NCI-H82 treated with DMSO at 0.1 percent for 48 hours (cell line): ENCODE measurements around the gene GRID1.

Experiments
- DNase-seq: peaks from one replicate; lab custom pipeline; 2025; ENCODE audit not compliant: unreplicated experiment; lab: John Stamatoyannopoulos, UW

The GRID1 gene

DNA sequence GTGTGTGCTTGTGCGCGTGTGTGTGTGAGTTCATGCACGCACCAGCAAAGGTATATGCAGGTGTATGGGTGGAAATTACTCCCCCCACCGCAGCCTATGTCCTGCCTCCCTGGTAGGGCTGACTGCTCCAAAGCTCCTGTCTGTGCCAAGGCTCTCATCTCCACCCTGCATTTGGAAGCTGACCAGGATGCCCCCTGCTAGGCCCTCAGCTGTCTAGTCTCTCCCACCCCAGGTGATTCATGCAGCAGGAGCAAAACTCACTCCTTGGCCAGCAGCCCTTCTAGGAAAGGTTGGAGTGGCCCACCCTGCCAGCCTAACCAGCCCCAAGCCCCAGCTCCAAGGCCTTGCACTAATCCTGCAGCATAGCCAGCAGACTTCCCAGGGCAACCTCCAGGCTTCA lies 148.4 kb downstream of the GRID1 start:
- no peak for DNase-seq

DNA sequence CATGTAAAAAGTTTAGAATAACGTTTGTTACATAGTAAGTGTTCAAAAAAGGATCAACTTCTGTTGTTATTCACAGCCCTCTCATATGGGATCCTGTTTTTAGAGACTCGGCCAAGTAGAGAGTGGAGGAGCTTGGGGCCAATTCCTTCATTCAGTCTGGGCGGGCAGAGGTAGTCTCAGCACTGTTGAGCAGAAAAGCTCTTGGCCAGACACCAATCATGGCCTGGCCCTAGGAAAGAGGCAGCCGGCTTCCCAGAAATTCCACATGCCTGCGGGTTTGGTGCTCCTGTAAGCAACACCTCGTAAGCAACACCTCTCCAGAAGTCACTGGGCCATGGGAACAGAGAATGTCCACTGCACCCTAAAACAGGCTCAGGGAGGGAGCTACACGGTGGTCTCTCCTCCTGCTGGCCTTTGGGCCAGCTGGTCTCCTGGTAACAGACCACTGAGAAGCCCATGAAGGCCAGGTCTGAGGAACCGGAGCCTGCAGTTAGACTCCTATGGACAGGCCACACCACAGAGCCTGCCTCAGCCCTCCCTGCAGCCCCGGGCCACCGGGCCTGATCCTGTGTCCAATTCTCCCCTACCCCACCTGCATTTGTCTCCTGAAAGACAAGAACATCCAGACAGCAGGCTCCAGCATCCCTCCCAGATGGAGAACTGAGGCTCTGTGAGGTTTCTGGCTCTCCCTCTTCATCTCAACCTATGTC lies 149.1 kb downstream of the GRID1 start:
- DNase-seq: no peak

DNA sequence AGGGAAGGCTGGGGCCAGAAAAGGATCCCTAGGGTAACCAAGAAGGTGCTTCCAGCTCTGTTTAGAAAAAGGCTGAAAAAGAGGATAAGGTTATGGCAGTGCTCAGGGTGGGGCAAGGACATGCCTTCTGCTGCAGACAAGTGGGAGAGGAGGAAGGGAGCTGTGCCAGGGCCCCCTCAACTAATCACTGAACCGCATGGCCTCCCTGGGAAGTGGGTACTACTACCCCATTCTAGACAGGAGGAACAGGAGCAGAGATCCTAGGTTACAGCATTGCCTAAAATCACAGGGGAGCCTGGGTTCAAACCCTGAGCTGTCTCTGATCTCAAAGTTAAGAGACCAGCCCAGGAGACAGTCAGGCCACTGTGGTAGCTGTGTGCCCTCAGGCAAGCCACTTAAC lies 149.7 kb downstream of the GRID1 start:
- no peak for DNase-seq

DNA sequence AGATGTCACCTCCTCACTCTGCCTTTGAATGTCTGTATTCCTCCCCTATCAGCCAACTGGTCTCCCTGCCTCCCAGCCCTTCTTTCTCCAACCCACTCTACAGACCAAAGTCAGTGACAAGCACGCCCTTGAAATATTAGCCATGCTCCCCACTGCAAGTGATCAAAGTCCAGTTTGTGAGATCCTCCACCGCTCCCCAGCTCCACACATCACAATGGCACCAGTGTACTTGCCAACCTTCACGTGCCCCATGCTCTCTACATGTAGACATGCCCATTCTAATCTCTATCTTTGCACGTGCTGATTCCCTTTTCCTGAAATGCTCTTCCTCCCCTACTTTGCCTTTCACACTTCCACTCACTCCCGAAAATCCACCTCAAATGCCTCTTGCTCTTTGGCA lies 150.9 kb downstream of the GRID1 start:
- DNase-seq: no peak

DNA sequence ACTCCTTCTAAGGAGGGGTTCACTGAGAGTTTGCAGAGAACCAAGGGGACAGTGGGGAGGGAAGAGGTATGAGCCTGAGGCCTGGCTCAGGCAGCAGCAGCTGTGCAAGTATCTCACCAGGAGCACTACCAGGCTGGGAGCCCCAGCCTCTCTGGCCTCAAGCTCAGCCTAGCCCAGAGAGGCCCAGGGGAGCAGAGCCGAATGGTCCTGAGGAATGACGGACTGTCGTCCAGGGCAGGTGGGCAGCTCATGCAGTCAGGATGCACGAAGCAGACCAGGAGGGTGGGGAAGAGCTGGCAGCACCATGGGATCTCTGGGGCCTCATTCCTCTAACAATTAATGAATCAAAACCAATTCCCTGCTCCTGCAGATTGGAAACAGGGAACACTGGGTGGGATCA lies 151.5 kb downstream of the GRID1 start:
- no peak for DNase-seq

DNA sequence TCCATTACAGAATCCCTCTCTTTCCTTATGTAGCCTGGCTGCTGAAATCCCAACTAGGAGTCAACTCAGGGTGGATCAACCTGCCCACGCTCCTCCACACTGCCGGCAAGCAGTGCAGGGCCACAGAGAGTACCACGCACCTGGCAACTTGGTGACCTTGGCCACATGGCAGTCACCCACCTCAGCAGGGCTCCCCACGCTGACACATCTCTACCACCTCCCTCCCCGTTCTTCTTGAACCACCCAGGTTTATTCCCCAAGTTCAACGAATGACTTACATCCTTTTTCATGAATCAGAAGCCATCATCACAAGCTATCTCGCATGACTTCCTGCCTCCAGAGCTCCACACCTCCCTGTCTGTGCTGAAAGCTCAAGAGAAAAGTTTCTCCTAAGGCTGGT lies 153.4 kb downstream of the GRID1 start:
- DNase-seq: no peak

DNA sequence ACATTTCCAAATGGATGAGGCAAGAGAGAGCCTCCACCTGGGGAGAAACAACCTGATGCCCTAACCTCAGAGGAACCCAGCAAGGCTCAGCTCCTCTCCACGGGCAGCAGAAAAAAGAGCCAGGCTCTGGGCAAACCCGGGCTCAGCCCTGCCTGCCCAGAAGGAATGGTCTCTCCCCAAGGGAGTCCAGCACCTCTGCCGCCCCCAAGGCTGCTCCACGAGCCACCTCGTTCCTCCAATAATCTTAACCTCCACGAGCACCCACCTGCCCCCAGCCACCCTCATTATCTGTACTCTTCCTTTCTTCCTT lies 154.2 kb downstream of the GRID1 start:
- DNase-seq: no peak

DNA sequence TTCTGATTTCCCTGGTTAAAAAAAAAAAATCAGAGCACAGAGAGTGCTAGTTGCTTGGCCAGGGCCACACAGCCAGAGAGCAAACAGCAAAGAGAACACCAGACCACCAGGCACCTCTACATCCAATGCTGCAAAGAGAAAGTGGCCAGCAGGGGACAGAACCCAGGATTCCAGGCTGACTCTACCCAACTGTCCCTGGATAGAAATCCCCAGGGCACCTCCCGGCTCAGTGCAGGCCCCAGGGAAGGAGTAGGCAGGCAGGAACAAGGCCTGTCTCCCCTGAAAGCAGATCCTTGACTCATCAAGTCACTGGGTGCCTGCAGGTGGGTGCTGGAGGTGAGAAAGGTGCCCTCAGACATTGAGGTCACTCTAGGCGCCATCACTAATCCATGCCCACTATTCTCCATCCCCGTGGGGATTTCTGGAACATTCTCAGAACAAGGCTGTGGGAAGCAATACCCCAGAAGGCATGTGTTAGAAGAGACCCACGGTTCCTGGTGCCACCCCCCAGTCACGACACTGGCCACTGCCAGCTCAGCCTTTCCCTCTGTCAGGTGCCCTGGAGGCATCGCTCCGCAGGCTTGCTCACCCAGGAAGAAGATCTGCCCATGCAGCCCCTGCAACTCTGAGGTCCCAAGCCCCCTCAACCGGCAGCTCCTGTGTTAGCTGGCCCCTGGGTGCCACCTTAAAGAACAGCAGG lies 154.8 kb downstream of the GRID1 start:
- DNase-seq: no peak

DNA sequence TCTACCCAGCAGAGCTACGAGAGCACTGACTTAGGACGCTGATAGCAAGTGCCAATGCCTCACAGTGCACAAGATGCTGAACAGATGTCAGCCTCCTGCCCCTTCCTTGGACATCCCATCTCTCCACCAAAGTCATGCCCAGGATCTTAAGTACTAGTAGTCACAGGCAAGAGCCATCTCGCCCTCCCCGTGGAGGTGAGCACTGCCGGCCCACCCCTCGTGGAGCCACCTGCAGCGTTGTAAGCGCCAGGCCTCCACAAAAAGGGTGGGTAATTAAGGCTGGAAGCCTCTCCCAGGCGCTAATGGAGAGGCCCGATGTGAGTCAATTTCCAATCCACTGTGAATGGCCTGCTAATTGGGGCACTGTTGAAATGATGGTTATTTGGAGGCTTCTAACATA lies 156.2 kb downstream of the GRID1 start:
- DNase-seq: no peak

DNA sequence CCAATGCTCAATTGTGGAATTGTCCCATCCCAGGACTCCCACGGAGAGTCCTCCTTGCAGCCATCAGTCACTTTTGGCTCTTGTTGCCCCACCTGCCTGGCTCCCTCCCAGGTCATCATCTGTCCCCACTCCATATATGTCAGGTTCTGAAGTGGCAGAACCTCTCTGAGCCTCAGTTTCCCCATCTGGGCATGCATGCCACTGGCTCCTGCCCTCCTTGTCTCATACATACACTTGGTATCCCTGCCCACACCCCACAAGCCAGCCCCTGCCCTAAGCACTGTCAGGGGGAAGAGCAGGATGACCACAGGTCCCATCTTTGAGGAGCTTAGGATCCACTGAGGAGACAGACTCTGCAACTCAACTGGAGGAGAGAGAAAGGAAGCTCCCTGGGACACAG lies 156.9 kb downstream of the GRID1 start:
- DNase-seq: no peak

DNA sequence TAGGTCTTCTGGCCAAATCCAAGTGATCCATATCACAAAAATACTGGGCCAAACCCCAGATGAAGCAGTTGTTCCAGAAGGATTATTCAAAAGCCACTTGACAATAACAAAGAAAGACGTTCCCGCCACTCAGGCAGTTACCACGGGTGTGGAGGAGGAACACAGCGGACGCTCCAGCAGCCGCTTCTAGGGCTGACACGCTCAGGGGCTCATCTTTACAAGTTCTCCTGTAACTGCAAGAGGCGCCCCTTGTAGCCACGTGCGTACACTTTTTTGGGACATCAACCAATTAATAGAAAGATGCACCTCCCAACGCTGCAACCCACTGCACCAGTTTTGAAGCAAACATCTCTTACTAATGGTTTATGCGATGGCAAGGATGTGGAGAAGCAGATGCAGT lies 159.4 kb downstream of the GRID1 start:
- no peak for DNase-seq

DNA sequence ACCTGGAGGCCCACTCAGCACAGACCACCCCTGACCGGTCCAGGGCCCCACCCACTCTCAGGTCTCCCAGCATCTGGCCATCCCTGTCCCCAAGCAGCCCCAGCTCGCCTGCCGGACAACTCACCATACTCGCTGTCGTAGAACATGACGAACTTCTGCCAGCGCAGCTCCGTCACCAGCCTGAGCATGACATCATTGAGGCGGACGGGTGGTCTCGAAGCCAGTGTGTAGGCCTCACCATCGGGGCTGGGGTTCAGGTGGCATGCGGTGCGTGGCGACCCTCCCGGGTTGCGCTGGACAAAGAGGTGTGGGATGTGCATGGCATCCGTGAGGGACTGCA lies 160.4 kb downstream of the GRID1 start:
- no peak for DNase-seq

DNA sequence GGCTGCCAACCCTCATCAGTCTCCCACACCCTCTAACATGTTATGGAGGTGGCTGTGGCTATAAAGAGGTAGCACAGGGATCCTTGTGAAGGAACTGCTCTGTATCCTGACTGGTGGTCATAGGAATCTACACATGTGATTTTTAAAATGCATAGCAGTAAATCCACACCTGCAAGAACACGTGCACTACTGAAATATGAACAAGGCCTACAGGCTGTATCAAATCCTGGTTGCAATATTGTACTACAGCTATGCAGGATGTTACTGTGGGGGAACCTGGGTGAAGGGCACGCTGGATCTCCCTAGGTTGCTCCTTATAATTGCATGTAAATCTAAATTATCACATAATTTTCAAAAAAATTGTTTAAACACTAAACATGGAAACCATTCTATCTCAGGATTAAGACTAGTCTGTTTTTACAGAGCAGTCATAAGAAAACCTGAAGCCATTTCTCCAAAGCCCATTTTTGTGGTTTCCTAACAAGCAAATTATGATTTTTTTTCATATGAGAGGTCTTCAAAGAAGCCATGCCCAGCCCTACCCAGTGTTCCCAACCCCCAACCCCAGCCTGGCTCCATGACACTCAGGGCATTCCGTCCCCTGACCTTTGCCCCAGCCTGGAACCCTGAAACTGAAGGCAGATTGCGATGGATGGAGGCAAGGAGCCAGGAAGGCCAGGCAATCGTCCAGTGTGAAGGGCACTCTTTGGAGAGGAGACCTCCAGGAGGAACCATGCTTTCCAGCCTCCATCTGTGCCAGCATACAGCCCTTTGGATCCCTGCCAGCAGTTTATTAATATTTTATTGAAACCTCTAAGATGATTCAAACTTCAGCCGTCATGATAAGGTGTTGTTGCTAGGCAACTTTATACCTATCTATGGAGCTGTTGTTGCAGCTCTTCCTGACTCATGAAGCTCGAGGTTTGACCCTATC lies 161.0 kb downstream of the GRID1 start:
- DNase-seq: no peak

DNA sequence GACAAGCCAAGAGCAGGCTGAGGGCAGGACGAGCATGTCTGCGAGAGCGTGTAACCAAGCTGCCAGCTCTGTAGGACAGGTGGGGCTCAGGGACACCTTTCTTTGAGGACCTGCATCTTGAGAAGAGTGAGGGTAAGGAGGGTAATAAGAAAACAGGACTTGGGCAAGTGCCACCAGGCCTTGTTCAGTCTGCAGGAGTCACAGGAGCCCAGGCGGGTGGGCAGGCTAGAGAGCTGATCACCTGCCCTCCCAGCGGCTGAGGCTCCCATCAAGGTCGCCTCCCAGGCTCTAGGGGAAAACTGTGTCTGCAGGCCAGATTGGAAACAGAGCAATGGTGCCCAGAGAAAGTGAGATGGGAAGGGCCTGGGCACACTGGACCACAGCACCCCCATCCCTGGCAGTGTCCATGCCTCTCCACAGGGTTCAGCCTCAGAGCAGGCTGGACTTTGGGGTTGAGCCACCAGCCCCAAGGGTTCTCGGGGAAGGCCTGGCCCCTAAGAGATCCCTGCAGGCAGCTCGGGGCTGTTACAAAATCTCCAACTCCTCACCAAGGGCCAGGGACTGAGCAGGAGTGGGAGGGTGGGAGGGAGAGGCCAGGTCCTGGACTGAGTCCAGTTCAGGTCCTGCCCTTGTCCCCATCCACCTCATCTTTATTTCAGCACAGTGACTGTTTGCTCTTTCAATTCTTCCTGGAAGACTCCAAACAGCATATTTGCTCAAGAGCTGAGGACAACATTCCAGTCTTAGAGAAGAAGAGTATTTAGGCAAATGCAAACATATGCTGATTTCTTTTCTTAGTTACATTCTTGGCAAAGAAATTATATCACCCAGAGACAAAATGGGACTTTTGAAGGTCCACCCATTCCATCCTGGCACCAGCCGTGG lies 161.9 kb downstream of the GRID1 start:
- DNase-seq: no peak

DNA sequence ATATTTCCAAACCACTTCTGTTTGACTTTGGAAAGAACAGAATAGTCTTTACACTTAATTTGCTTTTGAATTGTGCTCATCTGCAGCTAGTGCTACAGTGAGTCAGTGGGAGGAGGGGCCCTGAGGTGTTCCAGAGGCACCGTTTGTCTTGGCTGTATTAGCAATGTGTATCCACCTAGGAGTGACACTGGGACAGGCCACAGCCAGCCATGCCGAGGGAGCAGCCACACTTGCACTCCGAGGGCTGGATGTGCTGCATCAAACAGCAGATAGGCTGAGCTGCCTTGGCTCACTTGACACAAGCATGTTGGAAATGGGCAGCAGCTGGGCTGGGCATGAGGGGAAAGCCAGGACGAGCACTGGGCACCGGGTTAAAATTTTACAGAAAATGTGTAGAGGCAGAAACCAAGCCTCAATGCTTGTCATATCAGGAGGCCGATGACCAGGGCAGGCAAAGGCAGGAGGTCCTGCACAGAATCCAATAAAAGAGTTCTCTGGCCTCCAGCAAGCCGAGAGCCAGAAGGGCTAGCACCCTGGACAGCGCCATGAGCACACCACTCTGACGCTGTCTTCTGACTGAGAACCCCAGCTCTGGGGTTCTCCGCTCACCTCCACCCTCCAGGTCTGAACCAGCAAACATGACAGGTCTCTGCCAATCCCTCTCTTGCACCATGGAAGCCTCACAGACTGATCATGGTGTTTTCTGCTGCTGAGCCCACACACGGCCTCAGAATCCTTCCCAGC lies 163.3 kb downstream of the GRID1 start:
- no peak for DNase-seq

DNA sequence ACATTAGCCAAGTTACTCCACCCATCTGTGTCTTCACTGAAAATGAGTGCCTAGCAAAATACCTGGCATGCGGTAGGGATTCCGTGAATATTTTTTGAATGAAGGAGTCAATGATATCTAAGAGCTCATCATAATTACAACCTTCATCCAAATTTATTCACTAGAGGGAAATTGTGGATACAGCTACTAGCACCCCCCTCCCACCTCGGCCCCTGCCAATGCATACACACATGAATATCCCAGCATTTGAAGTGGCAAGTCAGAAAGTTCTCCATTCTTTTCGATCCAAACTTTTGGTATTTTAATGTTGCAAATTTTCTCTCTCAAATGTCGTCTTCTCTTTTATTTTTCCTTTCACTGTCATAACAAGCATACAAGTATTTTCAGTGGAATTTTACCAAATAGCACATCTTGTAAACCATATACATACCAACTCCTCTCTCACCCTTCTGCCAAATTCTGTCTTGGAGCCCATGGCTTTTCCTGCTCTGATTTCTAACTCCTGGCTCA lies 164.3 kb downstream of the GRID1 start:
- DNase-seq: no peak

DNA sequence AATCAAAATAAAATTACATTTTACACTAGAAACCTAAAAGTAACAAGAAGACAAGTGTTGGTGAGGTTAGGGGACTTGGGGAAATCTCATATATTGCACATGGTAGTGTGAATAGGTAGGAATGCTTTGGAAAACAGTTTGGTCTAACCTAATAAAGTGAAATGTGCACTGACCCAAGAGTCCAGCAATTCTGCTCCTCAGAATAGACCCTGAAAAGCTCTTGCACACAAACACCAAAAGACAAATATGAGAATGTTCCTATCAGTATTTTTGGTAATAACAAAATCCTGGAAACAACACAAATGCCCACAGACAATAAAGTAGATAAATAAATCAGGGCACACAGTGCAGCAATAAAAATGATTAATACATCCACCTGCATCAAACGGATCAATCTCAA lies 165.7 kb downstream of the GRID1 start:
- DNase-seq: no peak

DNA sequence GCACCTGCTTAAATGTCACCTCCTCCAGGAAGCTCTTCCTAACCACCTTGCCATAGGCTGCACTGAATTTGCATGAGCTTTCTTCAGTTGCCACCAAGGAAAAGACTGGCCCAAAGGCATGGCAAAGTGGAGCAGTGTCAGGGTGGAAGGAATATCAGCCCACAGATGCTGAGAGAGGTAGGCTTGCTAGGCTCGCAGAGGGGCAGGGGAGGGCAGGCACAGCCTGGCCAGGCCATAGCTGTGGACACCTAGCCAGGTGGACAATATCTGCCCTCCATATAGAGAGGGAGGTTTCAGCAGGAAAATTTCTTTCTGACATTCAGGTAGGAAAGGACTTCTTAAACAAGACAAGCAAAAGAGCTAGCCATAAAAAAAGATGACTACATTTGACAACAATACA lies 166.3 kb downstream of the GRID1 start:
- DNase-seq: no peak

DNA sequence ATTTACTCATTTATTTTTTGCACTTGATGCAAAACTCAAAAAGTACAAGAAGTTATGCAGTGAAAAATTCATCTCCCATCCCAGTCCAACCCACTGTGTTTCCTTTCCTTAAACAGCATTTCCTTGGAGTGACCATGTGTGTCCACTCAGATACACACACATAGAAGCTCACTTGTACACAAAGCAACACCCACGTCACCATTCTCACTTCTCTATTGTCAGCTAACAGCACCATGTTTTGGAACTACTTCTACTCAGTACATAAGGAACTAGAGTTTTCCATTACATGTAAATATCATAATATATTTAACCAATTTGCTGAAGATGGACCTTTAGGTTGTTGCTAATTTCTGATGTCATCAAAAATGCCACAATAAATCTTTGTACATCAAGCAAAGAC lies 167.6 kb downstream of the GRID1 start:
- DNase-seq: no peak

DNA sequence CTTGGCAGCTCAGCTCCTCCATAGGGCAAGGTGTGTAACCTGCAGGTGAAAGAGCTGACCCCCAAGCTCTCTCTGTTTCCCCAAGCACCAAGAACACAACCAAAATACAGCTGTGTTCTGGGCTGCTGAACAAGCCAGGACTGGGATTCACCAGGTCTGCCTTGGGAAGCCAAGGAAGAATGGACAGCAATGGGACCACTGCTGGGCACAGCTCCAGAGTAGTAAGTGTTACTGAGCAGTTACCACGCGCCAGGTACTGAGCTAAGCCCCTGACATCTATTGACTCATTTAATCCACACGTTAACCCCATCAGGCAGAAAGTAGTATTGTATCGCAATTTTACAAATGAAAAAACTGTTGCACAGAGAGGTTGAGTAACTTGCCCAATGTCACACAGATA lies 168.3 kb downstream of the GRID1 start:
- DNase-seq: no peak
